ENCODE data around the gene ANKS1A.
A peak's percentile ranks its signal among the peaks of the same experiment; 100 is the strongest.

Gene ANKS1A

GRCh38 chr6:34917626-34918285, 28.7 kb downstream of the ANKS1A start:
- no peaks in the 10 kb centered on the region for H3K36me3 ChIP-seq (ENCODE audit: control insufficient read depth in 2 of 2, insufficient read depth in 1 of 2, low read length in 2 of 2)
- H3K27ac ChIP-seq (ENCODE audit: extremely low read depth, low read depth, low read length): no peak overlapping the region
- H3K4me1 ChIP-seq (ENCODE audit: control insufficient read depth, insufficient read depth, low read length): no peaks in the 10 kb centered on the region
- H3K9me3 ChIP-seq (ENCODE audit: control insufficient read depth, insufficient read depth, low read depth, low read length): no peaks in the 10 kb centered on the region
- POLR2A ChIA-PET: no interaction called here
- CTCF ChIA-PET: interaction anchor here (0.7 to 1.0 kb wide), 2 partner anchors 25 to 55 kb away, joined by 3 to 6 read pairs; no protein-coding TSS in a partner anchor
- TF ChIP-seq ZNF202 (tag by site-specific recombination; IDR thresholded peaks at IDR 0.05; ENCODE audit: borderline replicate concordance): no peak
- no peak for TF ChIP-seq ZNF626 (tag by site-specific recombination; IDR thresholded peaks at IDR 0.05)
- TF ChIP-seq ZNF302 (tag by site-specific recombination; IDR thresholded peaks at IDR 0.05; ENCODE audit: low read depth): no peak
- no peak for TF ChIP-seq ZNF473 (tag by site-specific recombination; IDR thresholded peaks at IDR 0.05)
- TF ChIP-seq EGR2 (tag by site-specific recombination; IDR thresholded peaks at IDR 0.05; ENCODE audit: low read depth): 0 out of 2 replicates have a peak, but pooled peaks have one; percentile 28
- TF ChIP-seq ZNF18 (tag by site-specific recombination; IDR thresholded peaks at IDR 0.05): no peak
- TF ChIP-seq TSHZ1 (tag by site-specific recombination; IDR thresholded peaks at IDR 0.05; ENCODE audit: borderline replicate concordance): no peak
- no peak overlapping the region for H3K4me3 ChIP-seq (ENCODE audit: low read depth, low read length)

- no peak for TF ChIP-seq MYNN (tag by site-specific recombination; IDR thresholded peaks at IDR 0.05; ENCODE audit: borderline replicate concordance)
- no peak for TF ChIP-seq ZNF362 (tag by site-specific recombination; IDR thresholded peaks at IDR 0.05)
- TF ChIP-seq PBX3 (CRISPR knock-in tag; IDR thresholded peaks at IDR 0.05): no peak
- no peak for TF ChIP-seq ZNF16 (tag by site-specific recombination; IDR thresholded peaks at IDR 0.05; ENCODE audit: low read depth)
- no peak for TF ChIP-seq ZNF175 (tag by site-specific recombination; IDR thresholded peaks at IDR 0.05)
- TF ChIP-seq ZNF37A (tag by site-specific recombination; IDR thresholded peaks at IDR 0.05): no peak
- TF ChIP-seq ZNF747 (tag by site-specific recombination; IDR thresholded peaks at IDR 0.05): no peak
- no peak for TF ChIP-seq ZNF626 (tag by site-specific recombination; IDR thresholded peaks at IDR 0.05)
- Histone ChIP-seq H3K27ac (ENCODE audit: extremely low read depth, low read depth, low read length) (no peak overlapping the region), H3K36me3 (ENCODE audit: control insufficient read depth in 2 of 2, insufficient read depth in 1 of 2, low read length in 2 of 2) (no peaks in the 10 kb centered on the region), H3K4me3 (ENCODE audit: low read depth, low read length) (no peak overlapping the region), H3K9me3 (ENCODE audit: control insufficient read depth, insufficient read depth, low read depth, low read length) (no peaks in the 10 kb centered on the region), H3K4me1 (ENCODE audit: control insufficient read depth, insufficient read depth, low read length) (no peaks in the 10 kb centered on the region)
- ChIA-PET POLR2A (no interaction called here), CTCF (no interaction called here)
Observed at GRCh38 chr6:34919651-34920050, 30.6 kb downstream of the ANKS1A start.

Data from HEK293 (cell line).